Measurements from ENCODE around the gene UNC119B.

DNA sequence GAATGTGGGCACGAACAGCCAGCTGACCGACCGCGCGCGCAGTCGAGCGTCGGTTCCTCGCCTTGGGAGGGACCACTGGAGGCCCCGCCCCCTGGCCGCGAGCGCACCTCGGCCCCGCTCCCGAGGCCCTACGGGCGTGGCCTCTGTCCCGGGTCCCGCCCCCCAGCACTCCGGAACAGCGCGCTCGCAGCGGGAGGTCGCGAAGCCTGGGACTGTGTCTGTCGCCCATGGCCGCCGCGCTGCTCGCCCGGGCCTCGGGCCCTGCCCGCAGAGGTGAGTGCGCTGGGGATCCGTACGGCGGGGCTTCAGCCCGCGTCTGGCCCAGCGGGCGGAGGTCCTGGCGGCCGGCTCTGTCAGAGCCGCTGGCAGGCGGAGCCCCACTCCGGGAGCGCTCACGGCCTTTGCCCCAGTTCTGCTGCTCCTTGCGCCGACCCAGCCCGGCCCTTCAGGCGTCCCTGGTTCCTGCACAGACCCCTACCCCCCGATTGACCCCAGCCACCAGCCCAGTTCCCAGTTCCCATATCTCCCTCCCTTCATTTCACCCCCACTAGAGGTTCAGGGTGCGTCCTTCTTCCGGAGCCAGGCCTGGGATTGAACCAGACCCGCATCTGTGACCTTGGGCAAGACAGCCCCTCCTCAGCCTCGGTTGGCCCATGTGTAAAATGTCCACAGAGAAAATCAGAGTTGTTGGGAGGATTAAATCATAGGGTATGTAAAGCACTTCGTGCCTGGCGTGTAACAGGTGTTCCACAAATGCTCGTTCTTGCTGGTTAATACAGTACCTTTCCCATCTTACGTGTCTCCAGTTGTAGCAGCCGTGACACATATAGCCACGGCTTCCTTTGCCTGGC is 15.6 kb downstream of the UNC119B start, which contains the start of gene ACADS:
- no peak for TF ChIP-seq GABPA (IDR thresholded peaks at IDR 0.05; ENCODE audit: low read depth)
- TF ChIP-seq POLR2AphosphoS5 (IDR thresholded peaks at IDR 0.05; ENCODE audit: low read depth): no peak; the same call in 1 of the 2 replicates
- TF ChIP-seq, protein P1, sequence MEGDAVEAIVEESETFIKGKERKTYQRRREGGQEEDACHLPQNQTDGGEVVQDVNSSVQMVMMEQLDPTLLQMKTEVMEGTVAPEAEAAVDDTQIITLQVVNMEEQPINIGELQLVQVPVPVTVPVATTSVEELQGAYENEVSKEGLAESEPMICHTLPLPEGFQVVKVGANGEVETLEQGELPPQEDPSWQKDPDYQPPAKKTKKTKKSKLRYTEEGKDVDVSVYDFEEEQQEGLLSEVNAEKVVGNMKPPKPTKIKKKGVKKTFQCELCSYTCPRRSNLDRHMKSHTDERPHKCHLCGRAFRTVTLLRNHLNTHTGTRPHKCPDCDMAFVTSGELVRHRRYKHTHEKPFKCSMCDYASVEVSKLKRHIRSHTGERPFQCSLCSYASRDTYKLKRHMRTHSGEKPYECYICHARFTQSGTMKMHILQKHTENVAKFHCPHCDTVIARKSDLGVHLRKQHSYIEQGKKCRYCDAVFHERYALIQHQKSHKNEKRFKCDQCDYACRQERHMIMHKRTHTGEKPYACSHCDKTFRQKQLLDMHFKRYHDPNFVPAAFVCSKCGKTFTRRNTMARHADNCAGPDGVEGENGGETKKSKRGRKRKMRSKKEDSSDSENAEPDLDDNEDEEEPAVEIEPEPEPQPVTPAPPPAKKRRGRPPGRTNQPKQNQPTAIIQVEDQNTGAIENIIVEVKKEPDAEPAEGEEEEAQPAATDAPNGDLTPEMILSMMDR (IDR thresholded peaks at IDR 0.05; ENCODE audit: insufficient read depth, low read length): no peak
- TF ChIP-seq, protein P2, sequence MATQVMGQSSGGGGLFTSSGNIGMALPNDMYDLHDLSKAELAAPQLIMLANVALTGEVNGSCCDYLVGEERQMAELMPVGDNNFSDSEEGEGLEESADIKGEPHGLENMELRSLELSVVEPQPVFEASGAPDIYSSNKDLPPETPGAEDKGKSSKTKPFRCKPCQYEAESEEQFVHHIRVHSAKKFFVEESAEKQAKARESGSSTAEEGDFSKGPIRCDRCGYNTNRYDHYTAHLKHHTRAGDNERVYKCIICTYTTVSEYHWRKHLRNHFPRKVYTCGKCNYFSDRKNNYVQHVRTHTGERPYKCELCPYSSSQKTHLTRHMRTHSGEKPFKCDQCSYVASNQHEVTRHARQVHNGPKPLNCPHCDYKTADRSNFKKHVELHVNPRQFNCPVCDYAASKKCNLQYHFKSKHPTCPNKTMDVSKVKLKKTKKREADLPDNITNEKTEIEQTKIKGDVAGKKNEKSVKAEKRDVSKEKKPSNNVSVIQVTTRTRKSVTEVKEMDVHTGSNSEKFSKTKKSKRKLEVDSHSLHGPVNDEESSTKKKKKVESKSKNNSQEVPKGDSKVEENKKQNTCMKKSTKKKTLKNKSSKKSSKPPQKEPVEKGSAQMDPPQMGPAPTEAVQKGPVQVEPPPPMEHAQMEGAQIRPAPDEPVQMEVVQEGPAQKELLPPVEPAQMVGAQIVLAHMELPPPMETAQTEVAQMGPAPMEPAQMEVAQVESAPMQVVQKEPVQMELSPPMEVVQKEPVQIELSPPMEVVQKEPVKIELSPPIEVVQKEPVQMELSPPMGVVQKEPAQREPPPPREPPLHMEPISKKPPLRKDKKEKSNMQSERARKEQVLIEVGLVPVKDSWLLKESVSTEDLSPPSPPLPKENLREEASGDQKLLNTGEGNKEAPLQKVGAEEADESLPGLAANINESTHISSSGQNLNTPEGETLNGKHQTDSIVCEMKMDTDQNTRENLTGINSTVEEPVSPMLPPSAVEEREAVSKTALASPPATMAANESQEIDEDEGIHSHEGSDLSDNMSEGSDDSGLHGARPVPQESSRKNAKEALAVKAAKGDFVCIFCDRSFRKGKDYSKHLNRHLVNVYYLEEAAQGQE (IDR thresholded peaks at IDR 0.05; ENCODE audit: insufficient replicate concordance, low read depth): no peak
